K562 (cell line): Measurements from ENCODE around the gene N4BP3. TPM values are rescaled to one million over a fixed set of nuclear protein-coding genes. Genes with fewer than 3 reads are reported as not detected.

ENCODE experiments used
- BACH1 ChIP-seq: fragments of 200-800 bp; sonication (Bioruptor generic); IDR thresholded peaks from 2 replicates; pipeline ENCODE4 v1.6.1; 2016; ENCODE audit warnings: missing genetic modification characterization, missing compliant biosample characterization
- ERF ChIP-seq: fragments of 450-650 bp; formaldehyde crosslinking; IDR thresholded peaks from 2 replicates; pipeline ENCODE4 v1.4.0; 2020; ENCODE audit warnings: mild to moderate bottlenecking, mixed read lengths
- FOXP4 ChIP-seq: sonication (generic); formaldehyde crosslinking; IDR thresholded peaks from 2 replicates; pipeline ENCODE4 v1.8.0; 2022; ENCODE audit warnings: mild to moderate bottlenecking, missing genetic modification reagents, borderline replicate concordance
- HMGN3 ChIP-seq: IDR thresholded peaks from 2 replicates; pipeline ENCODE4 v1.6.1; 2011; ENCODE audit warnings: borderline replicate concordance, low read depth, mild to moderate bottlenecking, mixed read lengths, low read length; ENCODE audit not compliant: insufficient read length; ENCODE audit errors: extremely low read depth
- LEF1 ChIP-seq: fragments of 450-650 bp; IDR thresholded peaks from 2 replicates; pipeline ENCODE4 v1.6.1; 2016; ENCODE audit warnings: mild to moderate bottlenecking
- MBD1 ChIP-seq: fragments of 250-450 bp; sonication (Bioruptor Pico); IDR thresholded peaks from 2 replicates; pipeline ENCODE4 v1.8.0; 2022; ENCODE audit warnings: inconsistent platforms
- MEF2D ChIP-seq: conservative IDR thresholded peaks from 2 replicates; pipeline ENCODE4 v1.6.1; 2016; ENCODE audit warnings: low read depth, missing genetic modification characterization, missing compliant biosample characterization
- NEUROD1 ChIP-seq: fragments of 150-350 bp; IDR thresholded peaks from 2 replicates; pipeline ENCODE4 v1.6.1; 2014; ENCODE audit warnings: borderline replicate concordance, low read length, low read depth; ENCODE audit not compliant: partially characterized antibody
- NFRKB ChIP-seq: fragments of 450-650 bp; IDR thresholded peaks from 2 replicates; pipeline ENCODE4 v1.6.1; 2016; ENCODE audit warnings: low read depth
- POLR2AphosphoS2 ChIP-seq: IDR thresholded peaks from 2 replicates; pipeline ENCODE4 v1.6.1; 2012; ENCODE audit warnings: low read length, improper control_type of control experiment
- PTTG1 ChIP-seq: fragments of 450-650 bp; IDR thresholded peaks from 2 replicates; pipeline ENCODE4 v1.6.1; 2016; ENCODE audit warnings: low read depth, mild to moderate bottlenecking, missing genetic modification characterization, missing compliant biosample characterization
- RFX1 ChIP-seq: fragments of 450-650 bp; IDR thresholded peaks from 2 replicates; pipeline ENCODE4 v1.6.1; 2016; ENCODE audit warnings: mild to moderate bottlenecking, moderate library complexity
- RNF219 ChIP-seq: fragments of 250-450 bp; sonication (Bioruptor Pico); IDR thresholded peaks from 2 replicates; pipeline ENCODE4 v1.5.0; 2022; ENCODE audit warnings: mild to moderate bottlenecking
- SIN3A ChIP-seq, 2 experiments: fragments of 150-350 bp in 1 of 2; IDR thresholded peaks; 2 replicates each; pipeline ENCODE4 v1.6.1; 2011 to 2016; ENCODE audit warnings: borderline replicate concordance in 2 of 2, low read depth in 2 of 2, low read length in 2 of 2, mild to moderate bottlenecking in 2 of 2, moderate library complexity in 2 of 2; ENCODE audit not compliant: control insufficient read depth in 1 of 2
- TRIM25 ChIP-seq: fragments of 450-650 bp; IDR thresholded peaks from 2 replicates; pipeline ENCODE4 v1.7.0; 2016; ENCODE audit warnings: borderline replicate concordance
- ZBTB33 ChIP-seq: sonication (generic); formaldehyde crosslinking; IDR thresholded peaks from 2 replicates; pipeline ENCODE4 v1.8.1; 2023; ENCODE audit warnings: mild to moderate bottlenecking, missing genetic modification reagents
- polyA plus RNA-seq, 8 experiments: library from polyadenylated mRNA; depleted of rRNA in 4 of 8; stranded (reverse) in 5 of 8; unstranded in 3 of 8; fragments of >200 nt; fragmentation: Nextera tagmentation in 2 of 8; fragmentation: Illumina TruSeq in 1 of 8; extraction: Ambion mirVana in 2 of 8; extraction: Trizol in 1 of 8; gene quantifications; 2 replicates each; pipeline versions ENCODE4 v1.2.1 to v1.2.3, GENCODE V29; 2011 to 2014; ENCODE audit warnings: inconsistent platforms in 1 of 8, missing spikeins in 1 of 8
- total RNA-seq, 7 experiments: library from RNA; depleted of rRNA in 6 of 7; stranded (reverse); fragments of >200 nt in 6 of 7; fragmentation: Illumina TruSeq in 2 of 7; extraction: Trizol in 2 of 7; gene quantifications; 2 replicates each; pipeline versions ENCODE4 v1.2.1 to v1.2.3, GENCODE V29; 2011 to 2021; ENCODE audit warnings: low replicate concordance in 1 of 7

The N4BP3 gene
- total and polyA plus RNA-seq, 9 of the 15 experiments (the other 6 are each of a cell fraction or from before 2014, with no cell fraction given) = 0.06 to 7.0 (median 2.4) TPM

- TF ChIP-seq ZBTB33 (CRISPR knock-in tag) = peak; percentile 46; the same call in 1 of the 2 replicates
- no peak for TF ChIP-seq MBD1 (CRISPR knock-in tag)
- TF ChIP-seq RFX1 = no peak
- TF ChIP-seq HMGN3 = peak; percentile 81
- TF ChIP-seq TRIM25 = no peak
- peak; percentile 69 for TF ChIP-seq NEUROD1
- no peak for TF ChIP-seq POLR2AphosphoS2
- no peak for TF ChIP-seq BACH1 (tag)
- no peak for TF ChIP-seq LEF1
- no peak for TF ChIP-seq PTTG1
- TF ChIP-seq FOXP4 = no peak
- no peak; a peak in 2 of 4 replicates for TF ChIP-seq SIN3A (IDR thresholded peaks at IDR 0.05; ENCODE audit: borderline replicate concordance in 2 of 2, control insufficient read depth in 1 of 2, low read depth in 2 of 2, low read length in 2 of 2)
- TF ChIP-seq RNF219 (CRISPR knock-in tag) = no peak
- TF ChIP-seq MEF2D (tag) = no peak
- TF ChIP-seq ERF (CRISPR knock-in tag) = 0 out of 2 replicates have a peak, but pooled peaks have one; percentile 17
- TF ChIP-seq NFRKB = peak; percentile 29; the same call in 1 of the 2 replicates
These were observed 17.5 kb downstream of the N4BP3 start, which contains the start of gene RMND5B (continued) for GRCh38 chr5:178130576-178131445.
